Mucosa of gallbladder (tissue), 1 donor: ENCODE data around the gene ATG16L1. TPM values are rescaled to one million over a fixed set of nuclear protein-coding genes. Genes with fewer than 3 reads are reported as not detected.

Experiments
- DNase-seq: peaks from one replicate; pipeline ENCODE4 v3.0.0-alpha.2; 2020; ENCODE audit warnings: low spot score
- total RNA-seq: library from RNA; stranded (reverse); gene quantifications from one replicate; pipeline ENCODE4 v1.2.1, GENCODE V29; 2021
- donor health status: DM: no; HTN: no; CAD: no.

The ATG16L1 gene
- total RNA-seq, 1 donor from 2014 or later = 35.0 TPM

DNA sequence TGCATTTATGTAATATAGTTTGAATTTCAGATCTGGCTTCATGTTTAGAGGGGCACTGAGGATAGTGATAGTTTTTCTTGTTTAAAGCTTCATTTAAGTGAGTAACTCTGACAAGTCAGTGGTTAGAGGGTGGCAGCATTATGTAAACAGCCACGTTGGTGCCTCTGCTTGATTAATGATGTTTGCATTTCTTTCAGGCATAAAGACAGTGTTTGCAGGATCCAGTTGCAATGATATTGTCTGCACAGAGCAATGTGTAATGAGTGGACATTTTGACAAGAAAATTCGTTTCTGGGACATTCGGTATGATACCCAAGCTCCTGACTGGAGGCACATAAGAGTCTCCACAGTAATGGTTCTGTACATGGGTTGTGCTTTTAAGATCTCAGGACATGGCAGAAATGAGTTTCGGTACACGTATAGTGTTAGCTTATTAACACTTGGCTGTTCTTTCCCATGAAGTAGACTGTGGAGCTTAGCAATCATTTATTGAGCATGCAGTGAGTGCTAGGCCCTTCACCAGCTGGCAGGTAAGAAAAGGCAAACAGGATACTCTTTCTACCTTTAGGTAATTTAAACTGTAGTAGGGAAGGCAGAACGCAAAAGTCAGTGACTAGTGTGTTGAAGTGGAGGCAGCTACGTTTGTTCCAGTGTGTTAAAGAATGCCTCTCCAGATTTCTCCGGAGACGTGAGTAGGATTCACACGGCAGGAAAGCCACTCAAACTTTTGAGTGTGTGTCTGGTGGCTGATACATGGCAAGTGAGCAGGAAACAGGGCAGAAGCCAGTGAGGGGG, 38.8 kb downstream of the ATG16L1 start:
- DNase-seq = no peak

DNA sequence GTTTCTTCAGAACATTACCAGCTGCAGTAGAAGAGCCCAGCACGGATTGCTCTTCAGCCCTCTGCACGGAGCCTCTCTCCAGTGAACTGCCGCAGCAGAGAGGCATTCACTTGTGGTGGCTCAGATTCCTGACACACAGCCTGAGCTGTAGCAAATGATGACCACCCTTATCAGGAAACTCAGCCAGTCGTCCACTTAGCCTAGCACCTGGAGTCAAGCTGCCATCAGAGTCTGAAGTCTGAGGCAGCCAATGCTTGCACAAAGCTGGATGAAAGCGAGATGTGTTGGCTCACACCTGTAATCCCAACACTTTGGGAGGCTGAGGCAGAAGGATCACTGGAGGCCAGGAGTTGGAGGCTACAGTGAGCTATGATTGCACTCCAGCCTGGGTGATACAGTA, 44.4 kb downstream of the ATG16L1 start:
- DNase-seq = no peak

DNA sequence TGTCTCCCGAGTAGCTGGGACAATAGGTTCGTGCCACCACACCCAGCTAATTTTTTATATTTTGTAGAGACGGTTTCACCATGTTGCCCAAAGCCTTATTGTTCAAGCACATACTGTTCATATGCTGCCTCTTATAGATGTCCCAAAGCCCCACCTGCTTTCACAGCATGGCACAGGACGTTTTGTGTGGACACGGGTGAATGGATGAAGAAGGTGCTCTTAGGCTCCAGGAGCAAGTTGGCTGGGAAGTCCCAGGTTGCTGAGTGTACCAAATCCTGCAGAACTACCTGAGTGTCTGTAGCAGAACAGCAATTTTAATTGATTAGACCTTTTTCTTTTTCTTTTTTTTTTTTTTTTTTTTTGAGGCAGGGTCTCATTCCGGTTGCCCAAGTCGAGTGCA, 45.6 kb downstream of the ATG16L1 start:
- no peak for DNase-seq

- DNase-seq = no peak
Measured at GRCh38 chr2:233300401-233300800, 48.9 kb downstream of the ATG16L1 start.

GRCh38 chr2:233301248-233301647, 49.8 kb downstream of the ATG16L1 start:
- no peak for DNase-seq

- DNase-seq = no peak
Measured at GRCh38 chr2:233301811-233302210, 50.3 kb downstream of the ATG16L1 start.

DNA sequence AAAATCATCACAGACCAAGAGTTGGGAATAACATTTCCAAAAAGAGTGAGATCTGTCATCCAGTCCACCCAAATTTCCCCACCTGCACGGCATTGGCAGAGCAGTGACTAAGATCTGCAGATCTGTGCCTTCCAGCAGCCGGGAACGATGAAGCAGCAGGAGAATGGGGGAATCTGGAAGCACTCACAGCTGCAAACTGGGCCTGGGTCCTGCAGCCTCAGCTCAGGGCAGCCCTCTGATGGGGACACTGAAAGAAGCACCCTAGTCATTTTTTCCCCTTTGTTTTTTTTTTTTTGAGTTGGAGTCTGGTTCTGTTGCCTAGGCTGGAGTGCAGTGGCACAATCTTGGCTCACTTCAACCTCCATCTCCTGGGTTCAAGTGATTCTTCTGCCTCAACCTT, 51.8 kb downstream of the ATG16L1 start:
- DNase-seq = no peak

DNA sequence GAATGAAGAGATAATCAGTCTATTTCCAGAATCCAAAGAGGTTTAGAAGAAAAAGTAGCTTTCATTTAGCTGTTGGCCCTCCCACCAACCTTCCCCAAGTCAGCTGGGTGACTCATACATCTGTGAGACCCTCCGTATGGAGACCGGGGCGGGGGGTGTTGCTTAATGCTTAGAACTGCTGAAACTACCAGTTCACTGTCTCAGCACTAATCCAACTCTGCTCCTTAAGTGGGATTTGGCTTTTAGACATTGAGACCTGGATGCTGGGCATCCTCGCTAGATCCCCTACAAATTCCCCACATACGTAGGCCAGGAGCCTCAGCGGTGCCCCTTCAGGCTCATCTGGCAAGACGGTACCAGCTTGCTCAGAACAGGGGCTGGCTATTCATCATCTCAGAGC, 56.1 kb downstream of the ATG16L1 start, which contains the start of gene SAG:
Gene SAG, plus strand, starts transcription at position 252 of the 400 bp plus-strand sequence. CDS start 1,374 bp downstream, outside the sequence.
- DNase-seq = no peak

DNA sequence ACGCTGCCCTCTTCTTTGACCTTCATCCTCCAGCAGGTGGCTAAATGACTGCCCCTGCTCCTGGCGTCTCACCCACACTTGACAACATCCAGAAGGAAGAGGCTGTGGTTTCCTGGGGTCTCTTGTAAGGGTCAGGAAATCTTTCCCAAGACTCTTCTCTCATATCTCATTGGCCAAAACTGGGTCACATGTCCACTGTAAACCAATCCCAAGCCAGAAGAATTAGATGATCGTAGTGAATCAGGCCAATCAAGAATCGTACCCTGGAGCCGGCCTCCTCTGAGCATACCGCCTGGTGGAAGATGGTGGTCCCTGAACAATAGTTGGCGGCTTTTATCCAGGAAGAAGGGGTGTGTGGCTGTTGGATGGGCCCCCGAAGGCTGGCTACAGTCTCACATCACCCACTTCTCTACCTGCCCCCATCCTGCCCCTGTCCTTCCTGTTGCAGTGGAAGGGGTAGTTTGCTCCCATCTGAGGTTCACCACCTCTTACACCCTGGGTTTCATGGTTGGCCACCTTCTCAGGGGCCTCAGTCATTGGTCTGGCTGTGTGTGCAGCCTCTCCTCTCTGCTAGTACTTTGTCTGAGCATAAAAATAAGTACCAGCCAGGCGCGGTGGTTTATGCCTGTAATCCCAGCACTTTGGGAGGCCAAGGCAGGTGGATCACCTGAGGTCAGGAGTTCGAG, 59.9 kb downstream of the ATG16L1 start:
- no peak for DNase-seq

- DNase-seq = no peak
Measured at GRCh38 chr2:233312874-233313273, 61.4 kb downstream of the ATG16L1 start.

DNA sequence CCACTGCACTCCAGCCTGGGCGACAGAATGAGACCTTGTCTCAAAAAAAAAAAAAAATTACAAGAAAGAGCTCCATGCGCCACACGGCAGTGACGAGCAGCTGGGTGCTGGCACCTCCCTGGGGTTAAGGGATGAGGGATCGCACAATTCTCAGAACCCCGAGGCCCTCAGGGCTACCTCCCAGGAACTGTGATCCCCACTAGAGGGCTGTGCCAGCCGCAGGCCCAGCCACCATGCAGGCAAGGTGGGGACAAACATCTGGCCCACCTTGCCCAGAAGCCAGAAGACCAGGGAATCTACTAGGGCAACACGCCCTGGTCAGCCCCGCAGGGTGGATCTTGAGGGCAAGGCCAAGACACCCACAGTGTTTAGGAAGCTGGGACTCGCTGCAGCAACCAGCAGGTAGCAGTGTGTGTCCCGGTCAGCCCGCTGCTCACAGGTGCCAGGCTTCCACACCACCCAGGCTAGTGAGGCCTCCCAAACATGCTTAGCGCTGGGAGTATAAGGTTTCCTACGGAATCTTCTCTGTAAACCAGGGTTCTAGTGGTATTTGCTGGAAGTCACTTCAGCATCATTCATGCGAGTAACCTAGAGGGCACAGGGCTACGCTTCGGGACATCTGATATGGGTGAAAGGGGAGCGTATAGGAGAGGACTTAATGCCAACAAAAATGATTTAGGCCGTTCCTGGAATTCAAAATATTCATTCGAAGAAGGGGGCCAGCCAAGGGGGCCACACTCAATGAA, 62.9 kb downstream of the ATG16L1 start:
- DNase-seq = no peak

GRCh38 chr2:233317196-233317943, 65.9 kb downstream of the ATG16L1 start:
- no peak for DNase-seq

DNA sequence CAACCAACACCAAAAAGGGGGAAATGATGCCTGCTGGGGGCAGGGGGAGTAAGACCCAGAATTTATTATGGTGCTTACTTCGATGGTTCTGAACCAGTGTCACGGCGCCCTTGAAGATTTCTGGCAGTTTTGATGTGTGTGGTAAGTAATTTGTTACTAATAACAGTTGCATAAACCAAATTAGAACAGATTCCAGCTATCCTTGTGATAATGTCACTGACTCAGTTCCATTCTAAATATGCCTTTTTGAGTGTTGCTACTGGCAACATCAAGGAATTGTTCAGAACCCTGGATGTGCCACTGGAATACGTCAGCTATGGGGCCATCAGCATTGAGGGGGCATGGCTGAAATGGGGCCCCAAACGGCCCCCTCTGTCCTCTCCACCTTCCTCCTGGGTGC, 67.8 kb downstream of the ATG16L1 start:
- DNase-seq = no peak

- DNase-seq = no peak
Measured at GRCh38 chr2:233320470-233320869, 69.0 kb downstream of the ATG16L1 start.

DNA sequence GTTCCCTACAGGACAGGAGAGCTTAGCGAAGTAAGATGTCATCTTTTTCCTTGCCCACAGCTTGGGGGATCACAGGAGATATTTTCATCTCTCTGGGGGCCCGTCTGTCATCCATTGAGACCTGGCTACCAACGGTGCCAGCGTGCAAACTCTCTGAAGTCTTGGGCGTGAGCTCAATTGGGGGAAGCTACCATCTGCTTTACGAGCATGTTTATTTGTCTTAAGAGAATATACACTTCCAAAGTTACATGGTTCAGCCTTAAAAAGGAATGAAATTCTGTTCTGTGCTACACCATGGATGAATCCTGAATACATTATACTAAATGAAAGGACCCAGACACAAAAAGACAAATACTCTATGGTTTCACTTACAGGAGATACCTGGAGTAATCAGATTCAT, 69.7 kb downstream of the ATG16L1 start:
- DNase-seq = no peak

DNA sequence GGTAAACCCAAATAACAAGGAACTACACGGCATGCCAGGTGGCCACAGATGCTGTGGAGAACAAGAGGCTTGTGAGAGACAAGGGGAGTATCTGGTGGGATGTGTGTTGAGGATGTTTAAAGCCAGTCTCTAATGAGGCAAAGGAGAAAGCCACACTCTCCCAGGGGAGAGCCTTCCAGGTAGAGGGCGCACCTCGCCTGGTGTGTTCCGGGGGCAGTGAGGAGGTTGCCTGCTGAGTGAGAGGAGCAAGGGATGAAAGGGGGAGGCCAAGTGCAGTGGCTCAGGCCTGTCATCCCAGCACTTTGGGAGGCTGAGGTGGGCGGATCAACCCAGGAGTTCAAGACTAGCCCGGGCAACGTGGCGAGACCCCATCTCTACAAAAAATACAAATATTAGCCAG, 72.4 kb downstream of the ATG16L1 start:
- DNase-seq = no peak

DNA sequence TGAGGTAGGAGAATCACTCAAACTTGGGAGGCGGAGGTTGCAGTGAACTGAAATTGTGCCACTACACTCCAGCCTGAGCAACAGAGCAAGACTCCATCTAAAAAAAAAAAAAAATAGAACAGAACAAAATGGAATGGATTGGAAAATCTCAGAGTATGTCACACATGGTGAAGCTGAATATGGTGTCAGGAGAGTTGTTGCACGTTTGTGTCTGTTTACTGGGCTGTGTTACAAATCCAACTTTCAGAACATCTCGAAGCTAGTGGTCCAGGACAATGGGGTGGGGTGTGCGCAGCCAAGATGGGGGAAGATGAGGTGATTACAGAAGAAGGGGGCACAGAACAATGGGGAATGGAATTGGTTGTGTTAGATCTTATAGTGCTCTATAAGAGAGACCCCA, 73.8 kb downstream of the ATG16L1 start:
- no peak for DNase-seq

GRCh38 chr2:233325814-233326213, 74.3 kb downstream of the ATG16L1 start:
- no peak for DNase-seq

DNA sequence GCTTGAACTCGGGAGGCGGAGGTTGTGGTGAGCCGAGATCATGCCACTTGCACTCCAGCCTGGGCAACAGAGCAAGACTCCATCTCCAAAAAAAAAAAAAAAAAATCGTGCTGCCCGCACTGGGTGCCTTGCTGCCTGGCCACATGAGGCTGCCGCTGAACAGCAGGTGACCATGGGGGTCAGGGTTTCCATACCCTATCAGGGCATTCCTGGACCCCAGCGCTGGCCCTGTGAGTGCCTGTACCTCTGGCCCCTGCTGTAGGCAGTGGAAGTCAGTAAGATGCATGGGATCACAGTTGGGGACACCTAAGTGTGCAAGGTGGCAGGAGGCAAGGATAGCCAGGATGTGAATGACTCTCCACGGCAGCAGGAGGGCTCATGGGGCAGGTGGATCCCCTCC, 75.0 kb downstream of the ATG16L1 start:
- no peak for DNase-seq

DNA sequence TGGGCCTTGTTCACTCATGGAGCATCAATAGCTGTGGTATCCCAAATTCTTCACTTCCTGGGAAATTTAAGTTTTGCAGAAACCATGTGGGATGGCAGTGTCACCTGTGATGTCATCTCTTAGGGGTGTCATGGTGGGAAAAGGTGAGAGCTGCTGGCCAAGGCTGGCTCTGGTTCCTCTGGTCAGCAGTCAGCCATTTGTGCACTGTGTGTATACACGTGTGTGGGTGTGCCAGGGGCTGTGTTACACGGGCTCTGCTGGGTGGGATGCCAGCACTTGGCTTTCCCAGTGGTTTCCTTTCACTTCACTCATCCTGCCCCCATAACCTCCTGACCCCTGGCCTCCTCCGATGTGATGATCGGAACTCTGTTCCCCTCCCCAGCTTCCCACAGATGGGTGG, 77.4 kb downstream of the ATG16L1 start:
- no peak for DNase-seq

DNA sequence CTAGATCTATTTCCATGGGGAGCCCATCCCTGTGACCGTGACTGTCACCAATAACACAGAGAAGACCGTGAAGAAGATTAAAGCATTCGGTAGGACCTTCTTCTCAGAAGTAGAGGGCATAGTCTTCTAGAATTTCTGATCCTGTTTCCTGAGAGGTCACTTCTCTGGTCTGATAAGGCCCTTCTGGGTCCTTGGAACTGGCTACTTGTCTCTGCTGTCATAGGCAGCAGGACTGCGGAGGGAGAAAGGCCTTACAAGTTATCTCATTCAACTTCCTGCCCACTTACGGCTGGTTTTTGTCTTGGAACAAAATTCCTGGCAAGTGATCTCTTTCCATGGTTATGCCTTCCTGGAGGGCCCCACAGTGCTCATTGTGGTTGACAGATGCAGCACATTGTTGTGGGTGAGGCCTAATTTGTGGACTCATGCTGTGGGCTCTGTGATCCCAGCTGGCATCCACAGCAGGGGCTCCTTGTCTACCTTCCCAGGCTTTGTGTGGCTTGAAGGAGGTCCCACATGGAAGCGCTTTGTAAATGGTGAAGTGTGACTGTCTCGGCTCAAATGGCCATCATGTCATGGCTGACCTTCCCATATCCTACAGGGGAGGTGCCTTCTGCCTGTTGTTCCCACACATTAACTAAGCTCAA, 78.1 kb downstream of the ATG16L1 start:
- DNase-seq = no peak
